MCF 10A (cell line): Measurements from ENCODE around the gene POLR3H. TPM values are rescaled to one million over a fixed set of nuclear protein-coding genes. Genes with fewer than 3 reads are reported as not detected.

Experiments
- BruUV-seq: library from RNA; stranded (reverse); fragments of 400-500 nt; replicated peaks from 2 replicates; lab custom pipeline; 2021; lab: Mats Ljungman, UMichigan
- CTCF ChIA-PET: fragments of 300-600 bp; sonication (Branson Sonifier 250); formaldehyde crosslinking; extraction: SDS; loops from one replicate; lab custom pipeline; 2021; ENCODE audit warnings: antibody characterized with exemption, inconsistent platforms; lab: Yijun Ruan, JAX
- POLR2A ChIA-PET: fragments of 300-600, 350-650 bp; sonication (Branson Sonifier 250); formaldehyde crosslinking; extraction: SDS; loops from one replicate; lab custom pipeline; 2020; ENCODE audit warnings: antibody characterized with exemption, inconsistent platforms; lab: Yijun Ruan, JAX
- DNase-seq: peaks from one replicate; pipeline ENCODE4 v3.0.0-alpha.2; 2018; ENCODE audit not compliant: unreplicated experiment
- H3K27ac Mint-ChIP-seq: one replicate; pipeline ENCODE4 v1.8.0; 2022; ENCODE audit warnings: mild to moderate bottlenecking, low read depth, mixed read lengths; ENCODE audit not compliant: unreplicated experiment
- H3K27me3 Mint-ChIP-seq: one replicate; pipeline ENCODE4 v1.8.0; 2022; ENCODE audit warnings: mixed read lengths; ENCODE audit not compliant: insufficient read depth, unreplicated experiment
- H3K36me3 Mint-ChIP-seq: one replicate; pipeline ENCODE4 v1.8.0; 2022; ENCODE audit warnings: mild to moderate bottlenecking, moderate library complexity, mixed read lengths; ENCODE audit not compliant: insufficient read depth, unreplicated experiment
- H3K4me1 Mint-ChIP-seq: one replicate; pipeline ENCODE4 v1.8.0; 2022; ENCODE audit warnings: mixed read lengths; ENCODE audit not compliant: insufficient read depth, unreplicated experiment
- H3K4me3 Mint-ChIP-seq: one replicate; pipeline ENCODE4 v1.8.0; 2022; ENCODE audit warnings: mild to moderate bottlenecking, moderate library complexity, mixed read lengths; ENCODE audit not compliant: unreplicated experiment
- H3K9me3 Mint-ChIP-seq: one replicate; pipeline ENCODE4 v1.8.0; 2022; ENCODE audit warnings: mixed read lengths; ENCODE audit not compliant: unreplicated experiment
- CTCF ChIP-seq: fragments of 200-600 bp; IDR thresholded peaks from one replicate; pipeline ENCODE4 v1.8.0; 2022; ENCODE audit warnings: antibody characterized with exemption, mild to moderate bottlenecking; ENCODE audit not compliant: unreplicated experiment
- intact Hi-C: fragments of 100-400 bp; cut with micrococcal nuclease; formaldehyde crosslinking; loops from 2 replicates; pipeline ENCODE4 v1.14.1; 2022
- total RNA-seq: library from RNA; stranded (reverse); gene quantifications from 2 replicates; pipeline ENCODE4 v1.2.3, GENCODE V29; 2022

The POLR3H gene
- total RNA-seq, 1 experiment from 2014 or later, result 35.5 TPM

GRCh38 chr22:41491374-41492100 lies 52.7 kb downstream of the POLR3H start:
- Mint-ChIP-seq H3K36me3 (peaks cover 16% of the 10 kb centered on the region), H3K27me3 (no peaks in the 10 kb centered on the region), H3K4me3 (no peak overlapping the region), H3K9me3 (no peaks in the 10 kb centered on the region), H3K4me1 (peaks cover 22% of the 10 kb centered on the region), H3K27ac (no peak overlapping the region)
- BruUV-seq, result no TSS peak
- POLR2A ChIA-PET, result interaction anchor here (0.6 to 1.5 kb wide), 5 partner anchors 12 to 1044 kb away, joined by 3 to 4 read pairs (median 3); partner anchors contain the start of genes PHF5A and TOB2
- intact Hi-C loops, result no loop called here
- no peak for DNase-seq
- no peak for TF ChIP-seq CTCF
- CTCF ChIA-PET, result interaction anchor here (0.8 to 1.5 kb wide), 3 partner anchors 26 to 88 kb away, joined by 3 to 5 read pairs (median 3); no protein-coding TSS in a partner anchor

- intact Hi-C loops, result no loop called here
These were observed 55.5 kb downstream of the POLR3H start for GRCh38 chr22:41488596-41489385.

GRCh38 chr22:41488076-41488475 lies 56.2 kb downstream of the POLR3H start:
- Mint-ChIP-seq H3K9me3 (no peaks in the 10 kb centered on the region), H3K4me1 (peaks cover 22% of the 10 kb centered on the region), H3K36me3 (peaks cover 15% of the 10 kb centered on the region), H3K27ac (no peak overlapping the region), H3K27me3 (no peaks in the 10 kb centered on the region), H3K4me3 (no peak overlapping the region)
- ChIA-PET POLR2A (interaction anchor here (1.0 to 1.2 kb wide), 2 partner anchors 13 to 19 kb away, joined by 3 to 7 read pairs; partner anchors contain the start of genes ACO2 and PHF5A), CTCF (interaction anchor here (1.0 to 1.9 kb wide), 3 partner anchors 30 to 85 kb away, joined by 3 to 7 read pairs (median 5); no protein-coding TSS in a partner anchor)
- intact Hi-C loops, result no loop called here
- no peak for TF ChIP-seq CTCF
- no TSS peak for BruUV-seq
- DNase-seq, result no peak

More at GRCh38 chr22:41488596-41489385, 55.5 kb downstream of the POLR3H start:
- BruUV-seq, result no TSS peak
- no peak for TF ChIP-seq CTCF
- peaks cover 22% of the 10 kb centered on the region for H3K4me1 Mint-ChIP-seq
- H3K27me3 Mint-ChIP-seq, result no peaks in the 10 kb centered on the region
- DNase-seq, result no peak
- H3K4me3 Mint-ChIP-seq, result no peak overlapping the region
- peaks cover 18% of the 10 kb centered on the region for H3K36me3 Mint-ChIP-seq
- no peak overlapping the region for H3K27ac Mint-ChIP-seq
- POLR2A ChIA-PET, result interaction anchor here (1.0 to 1.2 kb wide), 2 partner anchors 14 to 20 kb away, joined by 3 to 7 read pairs; partner anchors contain the start of genes ACO2 and PHF5A
- no peaks in the 10 kb centered on the region for H3K9me3 Mint-ChIP-seq
- CTCF ChIA-PET, result interaction anchor here (0.6 to 1.9 kb wide), 4 partner anchors 11 to 85 kb away, joined by 3 to 7 read pairs (median 4); no protein-coding TSS in a partner anchor
